ENCODE data around the gene HARBI1.

The HARBI1 gene

GRCh38 chr11:46617134-46617971, at the start of gene HARBI1, which contains the start of gene ATG13:
Gene HARBI1, minus strand, starts transcription at chr11:46617227. Its CDS starts 990 bp downstream, at chr11:46616237.
Gene ATG13, plus strand, starts transcription at chr11:46617553. Its CDS starts 26,739 bp downstream, at chr11:46644292.
- peak; percentile 83 for DNase-seq

GRCh38 chr11:46666516-46666915, 49.5 kb upstream of the HARBI1 start:
- DNase-seq, result no peak

GRCh38 chr11:46665356-46665755, 48.3 kb upstream of the HARBI1 start:
- DNase-seq, result no peak

- DNase-seq, result no peak
Observed at GRCh38 chr11:46664612-46665011, 47.6 kb upstream of the HARBI1 start.

GRCh38 chr11:46663277-46663940, 46.4 kb upstream of the HARBI1 start:
- no peak for DNase-seq

- no peak for DNase-seq
Observed at GRCh38 chr11:46662366-46662765, 45.3 kb upstream of the HARBI1 start.

- no peak for DNase-seq
Observed at GRCh38 chr11:46661836-46662235, 44.8 kb upstream of the HARBI1 start.

- no peak for DNase-seq
Observed at GRCh38 chr11:46659908-46660307, 42.9 kb upstream of the HARBI1 start.

GRCh38 chr11:46658259-46658658, 41.2 kb upstream of the HARBI1 start:
- no peak for DNase-seq

- DNase-seq, result no peak
Observed at GRCh38 chr11:46657186-46657585, 40.2 kb upstream of the HARBI1 start.

- no peak for DNase-seq
Observed at GRCh38 chr11:46655631-46656030, 38.6 kb upstream of the HARBI1 start.

- DNase-seq, result no peak
Observed at GRCh38 chr11:46649180-46649738, 32.2 kb upstream of the HARBI1 start.

- no peak for DNase-seq
Observed at GRCh38 chr11:46643986-46644385, 27.0 kb upstream of the HARBI1 start.

GRCh38 chr11:46643531-46643930, 26.5 kb upstream of the HARBI1 start:
- DNase-seq, result no peak

GRCh38 chr11:46642627-46643335, 25.8 kb upstream of the HARBI1 start:
- DNase-seq, result no peak

- DNase-seq, result no peak
Observed at GRCh38 chr11:46641639-46642038, 24.6 kb upstream of the HARBI1 start.

- DNase-seq, result no peak
Observed at GRCh38 chr11:46640036-46640788, 23.2 kb upstream of the HARBI1 start.

GRCh38 chr11:46639197-46639839, 22.3 kb upstream of the HARBI1 start:
- no peak for DNase-seq

- no peak for DNase-seq
Observed at GRCh38 chr11:46637546-46637945, 20.5 kb upstream of the HARBI1 start.

GRCh38 chr11:46635557-46636139, 18.6 kb upstream of the HARBI1 start:
- DNase-seq, result no peak

Measured in NCI-H2171 (cell line).